ENCODE data around the gene PLPPR3.

DNA sequence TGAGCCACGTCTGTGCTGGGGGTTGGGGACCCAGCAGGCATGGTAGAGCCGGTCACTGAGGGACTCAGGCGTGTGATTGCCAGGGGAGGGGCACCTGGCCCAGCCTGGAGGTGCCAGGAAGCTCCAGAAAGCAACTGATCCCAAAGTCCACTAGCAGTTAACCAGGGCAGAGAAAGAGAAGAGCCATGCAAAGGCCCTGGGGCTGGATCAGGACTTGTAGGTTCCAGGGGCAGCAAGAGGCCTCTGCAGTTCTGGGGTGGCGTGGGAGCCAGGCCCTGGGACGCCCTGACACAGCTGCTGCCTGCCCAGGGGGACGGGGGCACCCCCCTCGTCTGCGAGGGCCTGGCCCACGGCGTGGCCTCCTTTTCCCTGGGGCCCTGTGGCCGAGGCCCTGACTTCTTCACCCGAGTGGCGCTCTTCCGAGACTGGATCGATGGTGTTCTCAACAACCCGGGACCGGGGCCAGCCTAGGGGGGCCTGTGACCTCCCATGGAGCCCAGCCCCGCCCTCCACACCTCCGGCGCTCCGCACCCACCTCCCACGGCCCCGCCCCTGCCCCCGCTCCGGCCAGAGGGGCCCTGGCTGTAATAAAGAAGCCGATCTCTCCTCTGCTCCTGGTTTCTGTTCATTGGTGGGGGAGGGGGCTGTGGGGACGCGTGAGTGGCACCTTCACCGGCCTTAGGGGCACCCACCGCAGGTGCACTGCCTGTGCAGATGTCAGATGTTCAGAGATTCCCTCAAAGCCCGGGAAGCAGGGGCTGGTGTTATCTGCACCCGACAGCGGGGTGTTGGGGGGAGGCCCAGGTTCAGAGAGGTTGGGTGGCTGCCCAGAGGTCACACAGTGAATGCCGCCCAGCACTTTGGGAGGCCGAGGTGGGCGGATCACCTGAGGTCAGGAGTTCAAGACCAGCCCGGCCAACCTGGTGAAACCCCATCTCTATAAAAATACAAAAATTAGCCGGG lies 9.9 kb upstream of the PLPPR3 start:
- TF ChIP-seq POLR2A (IDR thresholded peaks at IDR 0.05; ENCODE audit: low read length) (no peak), GATA1 (IDR thresholded peaks at IDR 0.05; ENCODE audit: low read depth, low read length) (no peak)

Measured in erythroblast (primary cell).